ENCODE data around the gene UTF1. TPM values are rescaled to one million over a fixed set of nuclear protein-coding genes. Genes with fewer than 3 reads are reported as not detected.

Gene UTF1
- polyA plus RNA-seq, 1 donor from 2014 or later, result not detected

- Histone ChIP-seq H3K9me2 (ENCODE audit: insufficient read depth, low read length) (no peaks in the 10 kb centered on the region), H2AFZ (ENCODE audit: low read depth, low read length) (no peak overlapping the region), H3K9me3 (ENCODE audit: low read length) (no peaks in the 10 kb centered on the region), H3F3A (ENCODE audit: insufficient read depth, low read length, poor library complexity, severe bottlenecking) (no peaks in the 10 kb centered on the region), H4K20me1 (ENCODE audit: insufficient read depth) (no peaks in the 10 kb centered on the region), H3K36me3 (ENCODE audit: insufficient read depth, low read length) (no peaks in the 10 kb centered on the region), H3K27ac (ENCODE audit: low read length) (no peak overlapping the region), H3K4me3 (ENCODE audit: low read length) (no peak overlapping the region), H3K4me2 (ENCODE audit: low read length) (no peak overlapping the region), H3K27me3 (ENCODE audit: insufficient read depth, low read depth, low read length) (no peaks in the 10 kb centered on the region), H3K79me2 (replicated peaks; ENCODE audit: insufficient read depth, low read length) (no peaks in the 10 kb centered on the region), H3K9ac (ENCODE audit: low read length) (no peak overlapping the region)
- TF ChIP-seq EP300 (conservative IDR thresholded peaks at IDR 0.05; ENCODE audit: poor library complexity, severe bottlenecking) (no peak), RAD21 (conservative IDR thresholded peaks at IDR 0.05) (no peak)
Observed at GRCh38 chr10:133197786-133198185, 32.2 kb upstream of the UTF1 start.

- H3K4me3 ChIP-seq (ENCODE audit: low read length), result no peak overlapping the region
Observed at GRCh38 chr10:133198206-133198605, 31.8 kb upstream of the UTF1 start.

More at GRCh38 chr10:133198206-133198605, 31.8 kb upstream of the UTF1 start:
- H3K4me2 ChIP-seq (ENCODE audit: low read length), result no peak overlapping the region
- H3K27ac ChIP-seq (ENCODE audit: low read length), result no peak overlapping the region
- no peaks in the 10 kb centered on the region for H3F3A ChIP-seq (ENCODE audit: insufficient read depth, low read length, poor library complexity, severe bottlenecking)
- H2AFZ ChIP-seq (ENCODE audit: low read depth, low read length), result no peak overlapping the region
- no peaks in the 10 kb centered on the region for H4K20me1 ChIP-seq (ENCODE audit: insufficient read depth)
- TF ChIP-seq EZH2 (IDR thresholded peaks at IDR 0.05; ENCODE audit: borderline replicate concordance, insufficient read depth, low read length, poor library complexity, severe bottlenecking), result no peak
- TF ChIP-seq EP300 (conservative IDR thresholded peaks at IDR 0.05; ENCODE audit: poor library complexity, severe bottlenecking), result no peak
- no peak for TF ChIP-seq REST (IDR thresholded peaks at IDR 0.05; ENCODE audit: borderline replicate concordance)
- TF ChIP-seq TAF1 (IDR thresholded peaks at IDR 0.05; ENCODE audit: low read depth), result no peak
- no peak for TF ChIP-seq CTCF (IDR thresholded peaks at IDR 0.05; ENCODE audit: poor library complexity, severe bottlenecking)
- no peak for TF ChIP-seq RAD21 (conservative IDR thresholded peaks at IDR 0.05)
- no peak for TF ChIP-seq SMC3 (conservative IDR thresholded peaks at IDR 0.05; ENCODE audit: poor library complexity)
- no peaks in the 10 kb centered on the region for H3K27me3 ChIP-seq (ENCODE audit: insufficient read depth, low read depth, low read length)
- no peaks in the 10 kb centered on the region for H3K36me3 ChIP-seq (ENCODE audit: insufficient read depth, low read length)
- H3K79me2 ChIP-seq (replicated peaks; ENCODE audit: insufficient read depth, low read length), result no peaks in the 10 kb centered on the region
- H3K9ac ChIP-seq (ENCODE audit: low read length), result no peak overlapping the region
- no peaks in the 10 kb centered on the region for H3K9me2 ChIP-seq (ENCODE audit: insufficient read depth, low read length)
- no peaks in the 10 kb centered on the region for H3K9me3 ChIP-seq (ENCODE audit: low read length)
